ENCODE measurements around the gene CFAP298.

The CFAP298 gene

GRCh38 chr21:32597205-32597604 lies 15.0 kb downstream of the CFAP298 start:
- DNase-seq = no peak

GRCh38 chr21:32595431-32595830 lies 16.7 kb downstream of the CFAP298 start:
- no peak for DNase-seq

GRCh38 chr21:32593690-32594089 lies 18.5 kb downstream of the CFAP298 start:
- no peak for DNase-seq

- DNase-seq = no peak
These were observed 19.2 kb downstream of the CFAP298 start for GRCh38 chr21:32592929-32593502.

DNA sequence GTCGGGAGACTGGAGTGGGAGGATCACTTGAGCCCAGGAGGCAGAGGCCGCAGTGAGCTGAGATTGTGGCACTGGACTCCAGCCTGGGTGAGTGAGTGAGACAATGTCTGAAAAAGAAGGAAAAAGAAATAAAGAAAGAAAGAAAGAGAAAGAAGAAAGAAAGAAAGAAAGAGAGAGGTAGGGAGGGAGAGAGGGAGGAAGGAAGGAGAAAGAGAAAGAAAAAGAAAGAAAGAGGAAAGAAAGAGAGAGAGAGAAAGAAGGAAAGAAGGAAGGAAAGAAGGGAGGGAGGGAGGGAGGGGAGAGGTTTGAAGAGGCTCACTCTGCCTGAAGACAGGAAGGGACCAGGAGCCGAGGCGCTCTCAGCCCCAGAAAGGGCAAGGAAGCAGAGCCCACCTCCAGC lies 22.0 kb downstream of the CFAP298 start:
- DNase-seq = no peak

- no peak for DNase-seq
These were observed 24.5 kb downstream of the CFAP298 start for GRCh38 chr21:32587651-32588050.

GRCh38 chr21:32587120-32587519 lies 25.1 kb downstream of the CFAP298 start:
- no peak for DNase-seq

DNA sequence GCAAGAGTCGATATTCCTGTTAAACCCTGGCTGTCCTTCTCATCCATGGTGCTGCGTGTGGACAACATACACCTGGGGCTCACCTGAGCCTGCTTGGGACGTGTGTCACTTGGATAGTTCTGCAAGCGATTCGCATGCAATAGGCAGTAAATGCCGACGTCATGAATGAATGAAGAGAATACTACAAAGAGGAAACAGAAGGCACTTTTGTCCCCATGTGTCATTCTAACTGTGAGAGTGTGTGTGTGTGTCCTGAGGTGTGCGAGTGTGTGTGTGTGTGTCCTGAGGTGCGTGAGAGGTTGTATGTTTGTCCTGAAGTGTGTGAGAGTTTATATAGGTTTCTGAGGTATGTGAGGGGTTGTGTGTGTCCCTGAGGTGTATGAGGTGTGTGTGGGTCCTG lies 26.2 kb downstream of the CFAP298 start:
- DNase-seq = no peak

DNA sequence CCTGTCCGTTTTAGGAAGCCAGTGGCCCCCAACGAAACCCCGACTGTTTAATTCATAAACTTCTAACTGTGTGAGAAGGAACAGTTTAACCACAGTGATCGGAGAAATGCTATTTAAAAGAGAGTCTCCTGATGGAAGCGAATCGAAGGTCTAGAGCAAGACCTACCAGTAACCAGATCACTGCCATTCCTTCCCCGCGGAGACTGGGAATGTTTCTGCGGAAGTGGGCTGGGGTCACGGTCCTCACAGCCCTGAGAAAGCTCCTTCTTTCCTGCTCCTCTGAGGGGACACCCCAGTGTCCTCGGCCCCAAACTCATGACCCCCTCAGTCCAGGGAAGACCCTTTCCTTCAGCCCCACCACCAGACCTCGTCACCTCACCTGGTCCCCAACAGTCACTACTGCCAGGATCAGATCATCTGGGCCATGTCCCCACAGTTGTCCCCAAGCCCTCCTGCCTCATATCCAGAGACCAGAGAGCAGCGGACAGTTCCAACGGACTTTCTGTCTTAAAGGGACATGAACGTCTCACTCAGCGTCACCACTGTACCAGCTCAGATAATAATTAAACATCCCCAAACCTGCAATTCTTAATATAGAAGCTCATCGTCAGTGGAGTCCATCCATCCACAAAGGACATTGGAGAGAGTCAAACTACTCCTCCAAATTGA lies 27.0 kb downstream of the CFAP298 start, which contains the start of gene TCP10L:
Gene TCP10L (minus strand): TSS at position 482 of the 669 bp plus-strand sequence. CDS start 1,219 bp downstream, outside the sequence.
- no peak for DNase-seq

- no peak for DNase-seq
These were observed 27.7 kb downstream of the CFAP298 start for GRCh38 chr21:32584472-32584871.

DNA sequence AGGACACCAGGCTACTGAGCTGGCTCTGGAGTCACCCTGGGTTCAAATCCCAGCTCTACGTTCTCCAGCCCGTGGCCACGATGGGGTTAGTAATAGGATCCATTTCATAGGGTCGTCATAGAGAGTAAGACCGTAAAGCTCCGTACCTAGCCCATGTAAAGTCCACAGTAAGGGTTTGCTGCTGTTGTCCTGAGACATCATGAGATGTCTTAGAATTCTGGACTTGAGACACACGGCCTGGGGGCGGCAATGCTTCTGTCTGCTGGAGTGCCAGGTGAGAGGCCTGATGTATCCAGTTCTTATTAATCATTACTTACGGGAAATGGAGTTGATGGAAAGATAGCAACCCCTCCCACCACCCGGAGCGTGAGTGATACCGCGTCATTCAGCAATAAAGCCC lies 30.4 kb downstream of the CFAP298 start:
- no peak for DNase-seq

DNA sequence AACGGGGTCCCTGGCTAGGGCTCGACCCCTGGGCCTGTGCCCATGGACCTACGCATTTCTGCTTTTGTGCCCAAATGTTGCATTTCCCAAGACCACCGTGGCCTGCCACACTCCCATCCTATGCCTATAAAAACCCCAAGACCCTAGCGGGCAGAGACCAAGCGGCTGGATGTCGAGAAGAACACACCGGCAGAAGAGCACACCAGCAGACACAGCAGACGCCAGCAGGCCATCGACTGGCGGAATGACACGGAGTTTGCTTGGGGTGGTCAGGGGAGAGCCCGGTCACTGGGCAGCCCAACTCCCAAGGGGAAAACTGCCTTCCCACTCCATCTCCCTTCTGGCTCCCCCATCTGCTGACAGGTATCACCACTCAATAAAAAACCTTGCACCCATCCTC lies 31.2 kb downstream of the CFAP298 start:
- DNase-seq = no peak

GRCh38 chr21:32578107-32578691 lies 34.0 kb downstream of the CFAP298 start:
- DNase-seq = peak; percentile 12

GRCh38 chr21:32576011-32576410 lies 36.2 kb downstream of the CFAP298 start:
- no peak for DNase-seq

DNA sequence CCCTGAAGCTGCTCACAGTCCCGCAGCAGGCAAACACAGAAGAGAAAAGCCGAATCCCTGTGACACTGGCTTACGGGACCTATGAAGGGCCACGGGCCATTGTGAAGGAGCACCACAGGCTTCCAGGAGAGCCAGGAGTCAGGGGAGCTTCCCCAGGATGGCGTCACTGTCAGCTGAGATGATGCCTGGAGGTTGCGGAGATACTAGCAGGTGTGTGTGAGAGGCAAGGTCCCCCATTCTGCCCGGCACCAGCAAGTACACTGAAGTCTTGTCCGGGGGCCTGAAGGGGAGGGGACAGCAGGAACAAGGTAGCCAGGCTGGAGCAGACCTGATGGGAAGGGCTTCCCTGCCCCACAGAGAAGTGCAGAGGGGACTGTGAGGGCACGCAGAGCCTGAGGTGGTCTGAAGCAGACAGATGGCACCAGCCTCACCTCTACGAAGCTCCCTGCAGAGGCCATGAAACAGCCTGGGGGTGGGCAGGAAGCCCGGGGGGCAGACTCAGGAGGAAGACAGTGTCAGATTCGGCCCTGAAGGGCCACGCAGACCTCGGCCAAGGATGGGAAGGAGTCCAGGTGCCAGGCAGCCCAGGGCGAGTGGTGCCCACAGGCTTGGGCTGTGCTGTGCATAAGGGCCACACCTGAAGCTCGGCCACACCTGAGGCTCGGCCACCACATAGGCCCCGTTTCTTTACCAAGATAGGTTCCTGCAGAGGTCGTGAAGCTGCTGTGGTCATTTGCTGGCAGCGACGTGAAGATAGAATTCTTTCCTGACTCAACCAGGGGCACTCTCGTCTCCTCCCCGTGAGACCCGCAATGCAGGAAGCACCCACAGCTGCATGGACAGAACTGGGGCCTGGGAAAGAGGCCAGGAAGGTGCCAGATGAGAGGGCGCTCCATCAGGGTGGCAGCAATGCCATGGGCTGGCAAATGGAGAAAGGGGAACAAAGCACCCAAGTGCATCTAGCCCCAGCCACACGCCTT lies 36.9 kb downstream of the CFAP298 start:
- DNase-seq = no peak

DNA sequence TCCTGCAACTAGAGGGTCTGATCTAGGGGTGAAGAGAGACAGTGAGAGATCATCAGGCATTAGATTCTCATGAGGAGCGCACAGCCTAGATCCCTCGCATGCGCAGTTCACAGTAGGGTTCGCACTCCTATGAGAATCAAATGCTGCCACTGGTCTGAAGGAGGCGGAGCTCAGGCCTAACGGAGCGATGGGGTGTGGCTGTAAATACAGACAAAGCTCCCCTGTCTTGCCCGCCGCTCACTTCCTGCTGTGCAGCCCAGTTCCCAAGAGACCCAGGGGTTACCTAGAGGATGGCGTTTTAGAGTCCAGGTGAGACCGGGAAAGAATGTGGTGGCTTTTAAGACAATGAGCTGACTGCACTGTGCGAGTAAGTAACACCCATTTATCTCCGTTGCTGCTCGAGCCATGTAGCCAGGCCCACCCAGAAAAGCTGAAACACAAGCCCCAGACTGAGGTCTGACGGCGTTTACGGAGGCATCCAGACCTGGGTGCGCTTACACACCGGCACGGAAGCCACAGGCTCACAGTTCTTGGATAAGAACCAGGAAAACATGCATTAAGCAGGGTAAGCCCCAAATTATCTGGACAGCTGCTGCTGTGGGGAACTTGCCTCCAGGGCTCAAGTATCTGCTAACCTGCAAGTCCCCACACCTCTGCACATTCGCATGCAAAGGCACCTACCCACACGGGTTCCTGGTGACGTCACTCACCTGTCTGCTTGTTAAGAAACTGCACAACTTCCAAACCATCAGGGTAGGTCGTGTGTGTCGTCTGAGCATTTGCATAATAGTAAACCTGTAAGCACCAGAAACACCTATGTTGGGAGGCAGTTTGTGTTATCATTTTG lies 39.4 kb downstream of the CFAP298 start:
- DNase-seq = peak; percentile 69

GRCh38 chr21:32570456-32570855 lies 41.7 kb downstream of the CFAP298 start:
- DNase-seq = no peak

- DNase-seq = peak; percentile 76
These were observed 42.6 kb downstream of the CFAP298 start for GRCh38 chr21:32569261-32570230.

DNA sequence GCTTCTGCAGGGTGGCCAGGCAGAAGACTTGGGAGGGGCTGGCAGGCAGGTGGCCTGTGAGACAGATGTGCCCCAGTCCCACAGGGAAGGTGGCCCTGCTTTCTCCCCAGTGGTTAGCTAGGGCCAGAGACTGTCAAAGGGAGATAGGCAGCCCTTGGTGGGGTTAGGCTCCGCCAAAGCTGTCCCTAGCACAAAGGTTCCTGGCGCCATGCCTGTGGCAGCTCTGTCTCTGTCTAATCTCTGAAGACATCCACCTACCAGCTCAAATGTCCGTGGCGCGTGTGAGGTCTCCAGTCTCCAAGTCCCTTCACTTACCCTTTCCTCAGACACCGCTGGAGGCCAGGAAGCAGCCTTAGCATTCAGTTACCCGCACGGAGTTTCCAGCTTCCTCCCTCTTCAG lies 44.6 kb downstream of the CFAP298 start:
- no peak for DNase-seq

- DNase-seq = no peak
These were observed 45.3 kb downstream of the CFAP298 start for GRCh38 chr21:32566741-32567389.
